ENCODE results near the gene TAF12.
"Not testable (repeated sequence)": the region's sequence is repeated elsewhere in the genome, so short reads cannot be mapped to it uniquely, and the experiment has no call there.

Gene TAF12

GRCh38 chr1:28644494-28644893, 1.6 kb upstream of the TAF12 start:
- peak; percentile 12 for DNase-seq

GRCh38 chr1:28642056-28642846, 616 bp downstream of the TAF12 start:
- peak; percentile 76 for DNase-seq

GRCh38 chr1:28640766-28641165, 2.1 kb downstream of the TAF12 start:
- DNase-seq, result peak; percentile 37

- DNase-seq, result no peak
Observed at GRCh38 chr1:28632560-28632959, 10.3 kb downstream of the TAF12 start.

GRCh38 chr1:28631713-28632112, 11.2 kb downstream of the TAF12 start:
- no peak for DNase-seq

GRCh38 chr1:28613175-28613574, 29.7 kb downstream of the TAF12 start:
- DNase-seq, result no peak

- no peak for DNase-seq
Observed at GRCh38 chr1:28606771-28607170, 36.1 kb downstream of the TAF12 start.

- DNase-seq, result no peak
Observed at GRCh38 chr1:28604962-28605361, 37.9 kb downstream of the TAF12 start.

- no peak for DNase-seq
Observed at GRCh38 chr1:28604411-28604810, 38.5 kb downstream of the TAF12 start.

- peak; percentile 80 for DNase-seq
Observed at GRCh38 chr1:28602536-28603439, 40.1 kb downstream of the TAF12 start.

GRCh38 chr1:28601696-28602095, 41.2 kb downstream of the TAF12 start:
- DNase-seq, result no peak

- not testable (repeated sequence) for DNase-seq
Observed at GRCh38 chr1:28596276-28596675, 46.6 kb downstream of the TAF12 start.

GRCh38 chr1:28595412-28596191, 47.3 kb downstream of the TAF12 start:
- DNase-seq, result no peak

- DNase-seq, result not testable (repeated sequence)
Observed at GRCh38 chr1:28594686-28595411, 48.0 kb downstream of the TAF12 start.

- not testable (repeated sequence) for DNase-seq
Observed at GRCh38 chr1:28593988-28594356, 48.9 kb downstream of the TAF12 start.

GRCh38 chr1:28592321-28593071, 50.4 kb downstream of the TAF12 start:
- no peak for DNase-seq

GRCh38 chr1:28591708-28592320, 51.1 kb downstream of the TAF12 start, which contains the start of gene RAB42:
RAB42 (plus strand) TSS chr1:28592265; CDS start chr1:28592512, 247 bp downstream.
- no peak for DNase-seq

GRCh38 chr1:28586585-28587391, 56.1 kb downstream of the TAF12 start:
- DNase-seq, result not testable (repeated sequence)

GRCh38 chr1:28582248-28582615, 60.6 kb downstream of the TAF12 start:
- peak; percentile 75 for DNase-seq

Data from OCI-M1 (cell line).